Panc1 (cell line): ENCODE results near the gene DNAJC16.

Source experiments
- TF ChIP-seq, protein P1 (sequence below): fragments of 450-650 bp; IDR thresholded peaks from 2 replicates; pipeline ENCODE4 v1.5.1; 2017; ENCODE audit warnings: mild to moderate bottlenecking
- TF ChIP-seq, protein P2 (sequence below), 2 experiments: IDR thresholded peaks; 2 replicates each; pipeline ENCODE4 v1.6.1; 2011 to 2012; ENCODE audit warnings: low read depth in 2 of 2, control low read depth in 1 of 2, low read length in 1 of 2, mild to moderate bottlenecking in 1 of 2, moderate library complexity in 1 of 2; ENCODE audit not compliant: insufficient read depth in 1 of 2

DNA sequence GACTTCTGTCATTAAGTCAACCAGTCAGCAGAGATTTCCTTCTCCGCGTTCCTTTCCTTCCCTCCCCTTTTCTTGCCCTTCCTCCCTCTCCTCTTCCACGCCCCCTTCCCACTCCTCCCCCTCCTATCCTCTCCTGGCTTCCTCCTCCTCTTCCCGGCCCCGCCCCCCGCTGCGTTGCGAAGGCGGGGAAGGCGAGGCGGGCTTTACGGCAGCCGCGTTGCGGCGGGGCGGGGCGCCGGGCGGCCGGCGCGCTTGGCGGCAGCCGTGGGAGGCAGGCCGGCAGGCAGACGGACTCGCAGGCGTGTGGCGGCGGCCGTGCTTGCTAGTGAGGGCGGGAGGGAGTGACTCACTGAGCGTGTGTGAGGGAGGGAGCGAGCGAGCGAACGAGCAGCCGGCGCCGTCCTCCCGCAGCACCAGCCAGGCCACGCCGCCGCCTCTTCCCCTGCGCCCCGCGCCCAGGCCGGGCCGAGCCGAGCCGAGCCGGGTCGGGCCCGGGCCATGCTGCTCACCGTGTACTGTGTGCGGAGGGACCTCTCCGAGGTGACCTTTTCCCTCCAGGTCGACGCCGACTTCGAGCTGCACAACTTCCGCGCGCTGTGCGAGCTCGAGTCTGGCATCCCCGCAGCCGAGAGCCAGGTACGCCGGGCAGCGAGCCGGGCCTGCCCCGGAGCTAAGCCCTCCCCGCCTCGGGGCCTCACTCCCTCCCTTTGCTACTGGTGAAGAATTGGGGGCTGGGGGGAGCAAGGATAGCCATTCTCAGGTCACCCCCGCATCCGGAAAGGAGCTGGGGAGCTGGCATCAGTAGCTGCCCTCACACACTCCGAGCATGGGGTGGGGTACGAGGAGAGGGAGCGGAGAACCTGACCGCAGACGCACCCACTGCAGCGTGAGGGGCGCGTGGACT lies 90.8 kb downstream of the DNAJC16 start, which contains the start of gene DDI2:
- TF ChIP-seq, protein P1, sequence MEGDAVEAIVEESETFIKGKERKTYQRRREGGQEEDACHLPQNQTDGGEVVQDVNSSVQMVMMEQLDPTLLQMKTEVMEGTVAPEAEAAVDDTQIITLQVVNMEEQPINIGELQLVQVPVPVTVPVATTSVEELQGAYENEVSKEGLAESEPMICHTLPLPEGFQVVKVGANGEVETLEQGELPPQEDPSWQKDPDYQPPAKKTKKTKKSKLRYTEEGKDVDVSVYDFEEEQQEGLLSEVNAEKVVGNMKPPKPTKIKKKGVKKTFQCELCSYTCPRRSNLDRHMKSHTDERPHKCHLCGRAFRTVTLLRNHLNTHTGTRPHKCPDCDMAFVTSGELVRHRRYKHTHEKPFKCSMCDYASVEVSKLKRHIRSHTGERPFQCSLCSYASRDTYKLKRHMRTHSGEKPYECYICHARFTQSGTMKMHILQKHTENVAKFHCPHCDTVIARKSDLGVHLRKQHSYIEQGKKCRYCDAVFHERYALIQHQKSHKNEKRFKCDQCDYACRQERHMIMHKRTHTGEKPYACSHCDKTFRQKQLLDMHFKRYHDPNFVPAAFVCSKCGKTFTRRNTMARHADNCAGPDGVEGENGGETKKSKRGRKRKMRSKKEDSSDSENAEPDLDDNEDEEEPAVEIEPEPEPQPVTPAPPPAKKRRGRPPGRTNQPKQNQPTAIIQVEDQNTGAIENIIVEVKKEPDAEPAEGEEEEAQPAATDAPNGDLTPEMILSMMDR: no peak
- TF ChIP-seq, protein P2, sequence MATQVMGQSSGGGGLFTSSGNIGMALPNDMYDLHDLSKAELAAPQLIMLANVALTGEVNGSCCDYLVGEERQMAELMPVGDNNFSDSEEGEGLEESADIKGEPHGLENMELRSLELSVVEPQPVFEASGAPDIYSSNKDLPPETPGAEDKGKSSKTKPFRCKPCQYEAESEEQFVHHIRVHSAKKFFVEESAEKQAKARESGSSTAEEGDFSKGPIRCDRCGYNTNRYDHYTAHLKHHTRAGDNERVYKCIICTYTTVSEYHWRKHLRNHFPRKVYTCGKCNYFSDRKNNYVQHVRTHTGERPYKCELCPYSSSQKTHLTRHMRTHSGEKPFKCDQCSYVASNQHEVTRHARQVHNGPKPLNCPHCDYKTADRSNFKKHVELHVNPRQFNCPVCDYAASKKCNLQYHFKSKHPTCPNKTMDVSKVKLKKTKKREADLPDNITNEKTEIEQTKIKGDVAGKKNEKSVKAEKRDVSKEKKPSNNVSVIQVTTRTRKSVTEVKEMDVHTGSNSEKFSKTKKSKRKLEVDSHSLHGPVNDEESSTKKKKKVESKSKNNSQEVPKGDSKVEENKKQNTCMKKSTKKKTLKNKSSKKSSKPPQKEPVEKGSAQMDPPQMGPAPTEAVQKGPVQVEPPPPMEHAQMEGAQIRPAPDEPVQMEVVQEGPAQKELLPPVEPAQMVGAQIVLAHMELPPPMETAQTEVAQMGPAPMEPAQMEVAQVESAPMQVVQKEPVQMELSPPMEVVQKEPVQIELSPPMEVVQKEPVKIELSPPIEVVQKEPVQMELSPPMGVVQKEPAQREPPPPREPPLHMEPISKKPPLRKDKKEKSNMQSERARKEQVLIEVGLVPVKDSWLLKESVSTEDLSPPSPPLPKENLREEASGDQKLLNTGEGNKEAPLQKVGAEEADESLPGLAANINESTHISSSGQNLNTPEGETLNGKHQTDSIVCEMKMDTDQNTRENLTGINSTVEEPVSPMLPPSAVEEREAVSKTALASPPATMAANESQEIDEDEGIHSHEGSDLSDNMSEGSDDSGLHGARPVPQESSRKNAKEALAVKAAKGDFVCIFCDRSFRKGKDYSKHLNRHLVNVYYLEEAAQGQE (IDR thresholded peaks at IDR 0.05; ENCODE audit: insufficient read depth in 1 of 2, low read depth in 2 of 2, low read length in 1 of 2): no peak
